K562 (cell line): ENCODE measurements around the gene SDR42E2. TPM values are rescaled to one million over a fixed set of nuclear protein-coding genes. Genes with fewer than 3 reads are reported as not detected.

Experiments
- ARID4B ChIP-seq: sonication (generic); formaldehyde crosslinking; IDR thresholded peaks from 2 replicates; pipeline ENCODE4 v1.8.0; 2022; ENCODE audit warnings: mild to moderate bottlenecking, missing genetic modification reagents
- ZNF518B ChIP-seq: fragments of 250-450 bp; sonication (Bioruptor Pico); IDR thresholded peaks from 2 replicates; pipeline ENCODE4 v1.5.0; 2021; ENCODE audit warnings: mild to moderate bottlenecking, moderate library complexity
- polyA plus RNA-seq, 8 experiments: library from polyadenylated mRNA; depleted of rRNA in 4 of 8; stranded (reverse) in 5 of 8; unstranded in 3 of 8; fragments of >200 nt; fragmentation: Nextera tagmentation in 2 of 8; fragmentation: Illumina TruSeq in 1 of 8; extraction: Ambion mirVana in 2 of 8; extraction: Trizol in 1 of 8; gene quantifications; 2 replicates each; pipeline versions ENCODE4 v1.2.1 to v1.2.3, GENCODE V29; 2011 to 2014; ENCODE audit warnings: inconsistent platforms in 1 of 8, missing spikeins in 1 of 8
- total RNA-seq, 7 experiments: library from RNA; depleted of rRNA in 6 of 7; stranded (reverse); fragments of >200 nt in 6 of 7; fragmentation: Illumina TruSeq in 2 of 7; extraction: Trizol in 2 of 7; gene quantifications; 2 replicates each; pipeline versions ENCODE4 v1.2.1 to v1.2.3, GENCODE V29; 2011 to 2021; ENCODE audit warnings: low replicate concordance in 1 of 7

SDR42E2 gene
- total and polyA plus RNA-seq, 9 of the 15 experiments (the other 6 are each of a cell fraction or from before 2014, with no cell fraction given): 0.03 to 0.07 (median 0.04) TPM; not detected in 4

- TF ChIP-seq ZNF518B (CRISPR knock-in tag): no peak
- no peak for TF ChIP-seq ARID4B (CRISPR knock-in tag)
Measured at GRCh38 chr16:22174642-22175041, 12.3 kb downstream of the SDR42E2 start (continued).
